Panc1 (cell line): ENCODE data around the gene YPEL1. TPM values are rescaled to one million over a fixed set of nuclear protein-coding genes. Genes with fewer than 3 reads are reported as not detected.

Source experiments
- ATAC-seq: fragments of 200-7000 bp; cut with Tn5 transposase; 2 replicates; pipeline ENCODE4 v1.9.1; 2020; ENCODE audit warnings: mild to moderate bottlenecking, moderate library complexity
- BruUV-seq: library from RNA; stranded (reverse); fragments of 400-500 nt; replicated peaks from 2 replicates; lab custom pipeline; 2021; lab: Mats Ljungman, UMichigan
- CTCF ChIA-PET: fragments of 300-600 bp; sonication (Branson Sonifier 250); formaldehyde crosslinking; loops from one replicate; lab custom pipeline; 2022; ENCODE audit warnings: antibody characterized with exemption; lab: Charles Lee
- POLR2A ChIA-PET: fragments of 300-600 bp; sonication (Branson Sonifier 250); formaldehyde crosslinking; loops from one replicate; lab custom pipeline; 2022; ENCODE audit warnings: antibody characterized with exemption; lab: Charles Lee
- DNase-seq: peaks from one replicate; pipeline ENCODE4 v3.0.0-alpha.2; 2010; ENCODE audit warnings: low read depth, low spot score
- H3K27ac ChIP-seq: 2 replicates; pipeline ENCODE4 v1.5.1; 2011; ENCODE audit warnings: mild to moderate bottlenecking, low read length, inconsistent platforms
- H3K27me3 ChIP-seq: fragments of 200-500 bp; sonication (Bioruptor generic); 2 replicates; pipeline ENCODE4 v1.6.0; 2014; ENCODE audit warnings: low read length, inconsistent platforms; ENCODE audit not compliant: control insufficient read depth, insufficient read depth
- H3K36me3 ChIP-seq: fragments of 200-500 bp; sonication (Bioruptor generic); 2 replicates; pipeline ENCODE4 v1.5.1; 2014; ENCODE audit warnings: inconsistent platforms, mild to moderate bottlenecking, low read length, moderate library complexity; ENCODE audit not compliant: control insufficient read depth, insufficient read depth
- H3K4me1 ChIP-seq: 2 replicates; pipeline ENCODE4 v1.5.1; 2011; ENCODE audit warnings: inconsistent platforms, mild to moderate bottlenecking, low read length, moderate library complexity; ENCODE audit not compliant: control insufficient read depth, insufficient read depth
- H3K4me3 ChIP-seq, 2 experiments: 2 replicates each; pipeline ENCODE4 v1.5.1; 2011 to 2012; ENCODE audit warnings: low read depth in 2 of 2, low read length in 2 of 2, mild to moderate bottlenecking in 2 of 2, inconsistent platforms in 1 of 2, moderate library complexity in 1 of 2
- H3K9me3 ChIP-seq: fragments of 200-500 bp; sonication (Bioruptor generic); 2 replicates; pipeline ENCODE4 v1.5.1; 2014; ENCODE audit warnings: low read depth, mild to moderate bottlenecking, inconsistent platforms, low read length, moderate library complexity; ENCODE audit not compliant: control insufficient read depth, insufficient read depth
- POLR2AphosphoS5 ChIP-seq: IDR thresholded peaks from 2 replicates; pipeline ENCODE4 v1.6.1; 2012; ENCODE audit warnings: mild to moderate bottlenecking, low read depth, low read length, moderate library complexity
- SIN3A ChIP-seq: IDR thresholded peaks from 2 replicates; pipeline ENCODE4 v1.6.1; 2012; ENCODE audit warnings: low read depth, mild to moderate bottlenecking, low read length, moderate library complexity, borderline replicate concordance; ENCODE audit not compliant: insufficient read depth
- TCF7L2 ChIP-seq: IDR thresholded peaks from 2 replicates; pipeline ENCODE4 v1.6.1; 2011; ENCODE audit warnings: mild to moderate bottlenecking, low read depth, low read length, inconsistent platforms
- in situ Hi-C: cut with HindIII; loops from 2 replicates; pipeline ENCODE4 v1.10.0; 2016; ENCODE audit warnings: low sequenced_read_pairs, low pct_unique_long_range_greater_than_20kb
- intact Hi-C: fragments of 100-400 bp; cut with micrococcal nuclease; formaldehyde crosslinking; loops from one replicate; pipeline ENCODE4 v1.10.0; 2022; ENCODE audit not compliant: unreplicated experiment
- total RNA-seq: library from RNA; stranded (reverse); gene quantifications from one replicate; pipeline ENCODE4 v1.2.1, GENCODE V29; 2021; ENCODE audit not compliant: unreplicated experiment
- TF ChIP-seq, protein P1 (sequence below): fragments of 450-650 bp; IDR thresholded peaks from 2 replicates; pipeline ENCODE4 v1.5.1; 2017; ENCODE audit warnings: mild to moderate bottlenecking
- TF ChIP-seq, protein P2 (sequence below), 2 experiments: IDR thresholded peaks; 2 replicates each; pipeline ENCODE4 v1.6.1; 2011 to 2012; ENCODE audit warnings: low read depth in 2 of 2, control low read depth in 1 of 2, low read length in 1 of 2, mild to moderate bottlenecking in 1 of 2, moderate library complexity in 1 of 2; ENCODE audit not compliant: insufficient read depth in 1 of 2

Gene YPEL1
- total RNA-seq, 1 experiment from 2014 or later = 4.0 TPM

DNA sequence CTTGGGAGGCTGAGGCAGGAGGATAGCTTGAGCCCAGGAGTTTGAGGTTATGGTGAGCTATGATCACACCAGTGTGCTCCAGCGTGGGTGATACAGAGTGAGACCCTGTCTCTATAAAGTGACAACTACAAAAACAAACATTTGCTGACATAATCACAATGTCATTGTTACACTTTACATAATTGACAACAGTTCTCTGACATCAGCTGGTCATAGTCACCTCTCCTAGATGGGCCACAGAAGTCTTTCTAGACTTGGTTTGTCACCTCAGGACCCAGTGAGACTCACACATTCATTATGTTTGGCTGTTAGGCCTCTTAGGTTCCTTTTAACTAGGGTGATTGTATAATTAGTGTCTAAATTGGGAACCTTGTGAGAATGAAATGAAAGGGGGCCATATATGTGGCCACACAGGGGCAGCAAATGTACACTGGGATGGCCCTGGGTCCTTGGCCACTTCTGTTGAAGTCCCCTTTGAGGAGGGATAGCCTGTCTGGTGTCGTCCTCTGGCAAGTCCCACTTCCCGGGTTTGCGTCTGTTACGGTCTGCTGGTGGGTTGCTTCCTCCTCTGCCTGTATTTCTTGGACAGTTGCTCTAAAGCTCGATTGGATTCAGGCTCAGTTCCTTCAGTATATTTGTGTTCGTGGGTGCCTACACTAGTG, 75.6 kb downstream of the YPEL1 start:
- CTCF ChIA-PET = no interaction called here

DNA sequence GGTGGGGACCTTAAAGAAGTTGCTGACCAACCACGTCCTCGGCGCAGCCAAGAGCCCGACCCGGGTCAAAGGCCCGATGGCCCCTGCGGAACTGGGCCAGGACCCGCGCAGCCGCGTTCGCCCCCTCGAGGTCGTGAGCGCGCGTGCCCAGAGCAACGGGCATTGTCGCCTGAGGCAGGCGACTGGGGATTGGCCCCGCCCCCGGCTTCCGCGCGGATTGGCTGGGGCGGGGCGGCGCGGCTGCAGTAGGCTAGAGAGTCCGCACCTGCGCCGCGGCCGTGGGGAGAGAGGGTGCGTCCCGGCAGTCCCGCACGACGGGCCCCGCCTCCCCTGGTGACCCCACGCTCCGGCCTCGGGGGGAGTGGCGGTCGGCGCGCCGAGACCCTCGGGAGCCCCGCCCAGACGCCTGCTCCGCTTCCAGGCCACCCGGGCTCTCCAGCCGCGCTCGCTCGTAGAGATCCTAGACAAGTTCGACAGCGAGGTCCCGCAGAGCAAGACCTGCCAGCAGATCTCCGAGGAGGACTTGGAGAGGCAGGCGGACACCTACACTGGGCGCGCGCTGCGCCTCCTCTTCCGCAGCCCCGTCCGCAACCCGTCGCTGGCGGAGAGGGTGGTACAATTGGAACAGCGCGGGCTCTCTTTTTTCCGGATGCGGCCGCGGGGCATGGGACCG, 78.1 kb downstream of the YPEL1 start:
- ATAC-seq (peak; percentile 94), DNase-seq (no peak)
- H3K27ac ChIP-seq = peak overlapping the region; percentile 89
- no peaks in the 10 kb centered on the region for H3K36me3 ChIP-seq
- H3K4me3 ChIP-seq = peak overlapping the region; percentile 62 to 64
- no peaks in the 10 kb centered on the region for H3K27me3 ChIP-seq
- ChIA-PET CTCF (no interaction called here), POLR2A (no interaction called here)
- in situ Hi-C loops (no loop called here), intact Hi-C loops (no loop called here)
- no peaks in the 10 kb centered on the region for H3K9me3 ChIP-seq
- TF ChIP-seq TCF7L2 (no peak), POLR2AphosphoS5 (peak; percentile 69), SIN3A (peak; percentile 67; the same call in 1 of the 2 replicates)
- TF ChIP-seq, protein P1, sequence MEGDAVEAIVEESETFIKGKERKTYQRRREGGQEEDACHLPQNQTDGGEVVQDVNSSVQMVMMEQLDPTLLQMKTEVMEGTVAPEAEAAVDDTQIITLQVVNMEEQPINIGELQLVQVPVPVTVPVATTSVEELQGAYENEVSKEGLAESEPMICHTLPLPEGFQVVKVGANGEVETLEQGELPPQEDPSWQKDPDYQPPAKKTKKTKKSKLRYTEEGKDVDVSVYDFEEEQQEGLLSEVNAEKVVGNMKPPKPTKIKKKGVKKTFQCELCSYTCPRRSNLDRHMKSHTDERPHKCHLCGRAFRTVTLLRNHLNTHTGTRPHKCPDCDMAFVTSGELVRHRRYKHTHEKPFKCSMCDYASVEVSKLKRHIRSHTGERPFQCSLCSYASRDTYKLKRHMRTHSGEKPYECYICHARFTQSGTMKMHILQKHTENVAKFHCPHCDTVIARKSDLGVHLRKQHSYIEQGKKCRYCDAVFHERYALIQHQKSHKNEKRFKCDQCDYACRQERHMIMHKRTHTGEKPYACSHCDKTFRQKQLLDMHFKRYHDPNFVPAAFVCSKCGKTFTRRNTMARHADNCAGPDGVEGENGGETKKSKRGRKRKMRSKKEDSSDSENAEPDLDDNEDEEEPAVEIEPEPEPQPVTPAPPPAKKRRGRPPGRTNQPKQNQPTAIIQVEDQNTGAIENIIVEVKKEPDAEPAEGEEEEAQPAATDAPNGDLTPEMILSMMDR = no peak
- TF ChIP-seq, protein P2, sequence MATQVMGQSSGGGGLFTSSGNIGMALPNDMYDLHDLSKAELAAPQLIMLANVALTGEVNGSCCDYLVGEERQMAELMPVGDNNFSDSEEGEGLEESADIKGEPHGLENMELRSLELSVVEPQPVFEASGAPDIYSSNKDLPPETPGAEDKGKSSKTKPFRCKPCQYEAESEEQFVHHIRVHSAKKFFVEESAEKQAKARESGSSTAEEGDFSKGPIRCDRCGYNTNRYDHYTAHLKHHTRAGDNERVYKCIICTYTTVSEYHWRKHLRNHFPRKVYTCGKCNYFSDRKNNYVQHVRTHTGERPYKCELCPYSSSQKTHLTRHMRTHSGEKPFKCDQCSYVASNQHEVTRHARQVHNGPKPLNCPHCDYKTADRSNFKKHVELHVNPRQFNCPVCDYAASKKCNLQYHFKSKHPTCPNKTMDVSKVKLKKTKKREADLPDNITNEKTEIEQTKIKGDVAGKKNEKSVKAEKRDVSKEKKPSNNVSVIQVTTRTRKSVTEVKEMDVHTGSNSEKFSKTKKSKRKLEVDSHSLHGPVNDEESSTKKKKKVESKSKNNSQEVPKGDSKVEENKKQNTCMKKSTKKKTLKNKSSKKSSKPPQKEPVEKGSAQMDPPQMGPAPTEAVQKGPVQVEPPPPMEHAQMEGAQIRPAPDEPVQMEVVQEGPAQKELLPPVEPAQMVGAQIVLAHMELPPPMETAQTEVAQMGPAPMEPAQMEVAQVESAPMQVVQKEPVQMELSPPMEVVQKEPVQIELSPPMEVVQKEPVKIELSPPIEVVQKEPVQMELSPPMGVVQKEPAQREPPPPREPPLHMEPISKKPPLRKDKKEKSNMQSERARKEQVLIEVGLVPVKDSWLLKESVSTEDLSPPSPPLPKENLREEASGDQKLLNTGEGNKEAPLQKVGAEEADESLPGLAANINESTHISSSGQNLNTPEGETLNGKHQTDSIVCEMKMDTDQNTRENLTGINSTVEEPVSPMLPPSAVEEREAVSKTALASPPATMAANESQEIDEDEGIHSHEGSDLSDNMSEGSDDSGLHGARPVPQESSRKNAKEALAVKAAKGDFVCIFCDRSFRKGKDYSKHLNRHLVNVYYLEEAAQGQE (IDR thresholded peaks at IDR 0.05; ENCODE audit: insufficient read depth in 1 of 2, low read depth in 2 of 2, low read length in 1 of 2) = no peak
- H3K4me1 ChIP-seq = peaks cover 2% of the 10 kb centered on the region
- BruUV-seq = no TSS peak

More for the DNA sequence above, 75.6 kb downstream of the YPEL1 start:
- TSS peak; percentile 46 for BruUV-seq
- no peaks in the 10 kb centered on the region for H3K36me3 ChIP-seq
- H3K9me3 ChIP-seq = no peaks in the 10 kb centered on the region
- H3K27me3 ChIP-seq = no peaks in the 10 kb centered on the region
- no peak overlapping the region for H3K4me3 ChIP-seq
- H3K27ac ChIP-seq = no peak overlapping the region
- peaks cover 2% of the 10 kb centered on the region for H3K4me1 ChIP-seq
- no peak for TF ChIP-seq POLR2AphosphoS5
- TF ChIP-seq, protein P2 (IDR thresholded peaks at IDR 0.05; ENCODE audit: insufficient read depth in 1 of 2, low read depth in 2 of 2, low read length in 1 of 2) = no peak
- TF ChIP-seq, protein P1 = no peak
- no peak for TF ChIP-seq TCF7L2
- TF ChIP-seq SIN3A = no peak
- in situ Hi-C loops = no loop called here
- POLR2A ChIA-PET = interaction anchor here (0.7 kb wide), 1 partner anchor 10 kb away, joined by 4 read pairs; no protein-coding TSS in a partner anchor
- intact Hi-C loops = no loop called here
- DNase-seq (no peak), ATAC-seq (no peak)
